ENCODE data around the gene C1QTNF8.

C1QTNF8 gene

DNA sequence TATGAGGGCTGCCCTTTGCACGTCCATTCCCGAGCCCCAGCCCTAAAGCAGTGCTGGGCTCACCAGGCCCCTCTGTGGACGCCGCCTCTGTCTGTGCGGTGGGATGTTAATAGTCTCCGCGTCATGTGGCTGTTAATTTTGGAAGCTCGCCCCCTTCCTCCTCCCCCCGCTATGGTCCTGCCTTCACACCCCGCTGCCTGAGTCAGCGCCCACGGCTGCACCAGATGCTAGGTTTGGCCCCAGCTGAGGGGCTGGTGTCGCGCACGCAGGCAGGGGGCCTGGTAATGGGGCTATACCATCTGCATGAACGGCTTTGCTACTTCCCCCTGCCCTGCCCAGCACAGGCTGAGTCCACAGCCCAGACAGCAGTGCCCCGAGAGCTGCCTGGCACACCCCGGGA is 27.6 kb downstream of the C1QTNF8 start:
- Histone ChIP-seq H2AFZ (ENCODE audit: low read depth, low read length) (no peak overlapping the region), H3K36me3 (ENCODE audit: insufficient read depth, low read length) (no peaks in the 10 kb centered on the region), H4K20me1 (ENCODE audit: insufficient read depth, low read length) (peaks cover 10% of the 10 kb centered on the region; the same call in 1 of the 2 replicates), H3K4me2 (ENCODE audit: insufficient read depth, low read length) (no peak overlapping the region), H3K9ac (ENCODE audit: low read depth, low read length) (no peak overlapping the region), H3K4me1 (ENCODE audit: insufficient read depth, low read length) (no peaks in the 10 kb centered on the region), H3K4me3 (ENCODE audit: low read depth in 1 of 2, low read length in 2 of 2) (no peak overlapping the region), H3K27me3 (ENCODE audit: insufficient read depth, low read length, poor library complexity) (no peaks in the 10 kb centered on the region), H3K27ac (ENCODE audit: low read length) (no peak overlapping the region), H3K79me2 (ENCODE audit: insufficient read depth, low read length) (no peaks in the 10 kb centered on the region), H3K9me3 (ENCODE audit: insufficient read depth, low read length, severe bottlenecking) (no peaks in the 10 kb centered on the region)
- DNase-seq (no peak), ATAC-seq (ENCODE audit: insufficient read depth, low read depth) (no peak)
- TF ChIP-seq, protein P1, sequence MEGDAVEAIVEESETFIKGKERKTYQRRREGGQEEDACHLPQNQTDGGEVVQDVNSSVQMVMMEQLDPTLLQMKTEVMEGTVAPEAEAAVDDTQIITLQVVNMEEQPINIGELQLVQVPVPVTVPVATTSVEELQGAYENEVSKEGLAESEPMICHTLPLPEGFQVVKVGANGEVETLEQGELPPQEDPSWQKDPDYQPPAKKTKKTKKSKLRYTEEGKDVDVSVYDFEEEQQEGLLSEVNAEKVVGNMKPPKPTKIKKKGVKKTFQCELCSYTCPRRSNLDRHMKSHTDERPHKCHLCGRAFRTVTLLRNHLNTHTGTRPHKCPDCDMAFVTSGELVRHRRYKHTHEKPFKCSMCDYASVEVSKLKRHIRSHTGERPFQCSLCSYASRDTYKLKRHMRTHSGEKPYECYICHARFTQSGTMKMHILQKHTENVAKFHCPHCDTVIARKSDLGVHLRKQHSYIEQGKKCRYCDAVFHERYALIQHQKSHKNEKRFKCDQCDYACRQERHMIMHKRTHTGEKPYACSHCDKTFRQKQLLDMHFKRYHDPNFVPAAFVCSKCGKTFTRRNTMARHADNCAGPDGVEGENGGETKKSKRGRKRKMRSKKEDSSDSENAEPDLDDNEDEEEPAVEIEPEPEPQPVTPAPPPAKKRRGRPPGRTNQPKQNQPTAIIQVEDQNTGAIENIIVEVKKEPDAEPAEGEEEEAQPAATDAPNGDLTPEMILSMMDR (IDR thresholded peaks at IDR 0.05; ENCODE audit: borderline replicate concordance, extremely low read depth, low read length, poor library complexity, severe bottlenecking) = no peak
- no peak for TF ChIP-seq EZH2 (IDR thresholded peaks at IDR 0.05; ENCODE audit: borderline replicate concordance, low read depth, low read length, severe bottlenecking)

DNA sequence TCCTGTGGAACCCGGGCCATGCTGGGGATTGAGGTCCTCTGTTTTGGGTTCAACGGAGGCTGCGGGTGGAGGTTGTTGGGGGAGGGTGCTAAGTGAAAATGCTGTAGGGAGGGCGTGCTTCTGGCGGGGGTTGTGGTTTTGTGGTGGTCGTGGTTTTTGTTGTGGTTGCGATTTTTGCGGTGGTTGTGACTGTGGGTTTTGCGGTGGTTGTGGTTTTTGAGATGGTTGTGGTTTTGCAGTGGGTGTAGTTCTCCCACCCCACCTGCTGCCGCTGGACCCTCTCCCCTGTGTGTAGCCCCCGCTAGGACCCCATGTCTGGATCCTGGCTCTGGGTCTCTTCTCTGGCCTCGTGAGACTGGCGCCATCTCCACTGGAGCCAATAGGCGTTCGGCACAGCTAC is 28.4 kb downstream of the C1QTNF8 start:
- no peak overlapping the region for H3K4me3 ChIP-seq (ENCODE audit: low read depth in 1 of 2, low read length in 2 of 2)
- no peak overlapping the region for H3K27ac ChIP-seq (ENCODE audit: low read length)
- no peaks in the 10 kb centered on the region for H3K27me3 ChIP-seq (ENCODE audit: insufficient read depth, low read length, poor library complexity)
- H3K79me2 ChIP-seq (ENCODE audit: insufficient read depth, low read length) = no peaks in the 10 kb centered on the region
- no peak overlapping the region for H3K9ac ChIP-seq (ENCODE audit: low read depth, low read length)
- DNase-seq (no peak), ATAC-seq (ENCODE audit: insufficient read depth, low read depth) (no peak)
- no peaks in the 10 kb centered on the region for H3K36me3 ChIP-seq (ENCODE audit: insufficient read depth, low read length)
- H4K20me1 ChIP-seq (ENCODE audit: insufficient read depth, low read length) = peaks cover 10% of the 10 kb centered on the region; the same call in 1 of the 2 replicates
- H3K4me2 ChIP-seq (ENCODE audit: insufficient read depth, low read length) = no peak overlapping the region
- H3K9me3 ChIP-seq (ENCODE audit: insufficient read depth, low read length, severe bottlenecking) = no peaks in the 10 kb centered on the region
- no peaks in the 10 kb centered on the region for H3K4me1 ChIP-seq (ENCODE audit: insufficient read depth, low read length)
- H2AFZ ChIP-seq (ENCODE audit: low read depth, low read length) = no peak overlapping the region
- TF ChIP-seq, protein P1 (IDR thresholded peaks at IDR 0.05; ENCODE audit: borderline replicate concordance, extremely low read depth, low read length, poor library complexity, severe bottlenecking) = no peak

DNA sequence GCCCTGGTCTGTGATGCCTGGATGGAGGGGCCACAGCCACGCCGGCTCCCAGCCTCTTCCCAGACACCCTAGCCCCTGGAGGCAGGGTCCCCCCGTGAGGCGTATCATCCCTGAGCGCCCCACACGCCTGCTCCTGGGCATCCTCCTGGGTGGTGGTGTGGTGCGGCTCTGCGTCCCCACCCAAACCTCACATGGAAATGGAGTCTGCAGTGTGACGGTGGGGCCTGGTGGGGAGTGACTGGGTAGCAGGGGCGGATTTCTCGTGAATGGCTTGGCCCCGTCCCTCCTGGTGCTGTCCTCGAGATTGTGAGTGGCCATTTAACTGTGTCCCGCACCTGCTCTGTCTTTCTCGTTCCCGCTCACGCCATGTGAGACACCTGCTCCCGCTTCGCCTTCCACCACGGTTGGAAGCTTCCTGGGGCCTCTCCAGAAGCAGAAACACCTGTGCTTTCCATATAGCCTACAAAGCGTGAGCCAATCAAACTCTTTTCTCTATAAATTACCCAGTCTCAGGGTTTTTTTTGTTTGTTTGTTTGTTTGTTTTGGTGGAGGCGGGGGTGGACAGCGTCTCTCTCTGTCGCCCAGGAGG is 29.4 kb downstream of the C1QTNF8 start:
- no peak overlapping the region for H3K4me2 ChIP-seq (ENCODE audit: insufficient read depth, low read length)
- no peak overlapping the region for H3K9ac ChIP-seq (ENCODE audit: low read depth, low read length)
- no peaks in the 10 kb centered on the region for H3K9me3 ChIP-seq (ENCODE audit: insufficient read depth, low read length, severe bottlenecking)
- no peak overlapping the region for H3K27ac ChIP-seq (ENCODE audit: low read length)
- DNase-seq (no peak), ATAC-seq (ENCODE audit: insufficient read depth, low read depth) (no peak)
- no peak overlapping the region for H3K4me3 ChIP-seq (ENCODE audit: low read depth in 1 of 2, low read length in 2 of 2)
- no peaks in the 10 kb centered on the region for H3K4me1 ChIP-seq (ENCODE audit: insufficient read depth, low read length)
- no peak overlapping the region for H2AFZ ChIP-seq (ENCODE audit: low read depth, low read length)
- H3K36me3 ChIP-seq (ENCODE audit: insufficient read depth, low read length) = no peaks in the 10 kb centered on the region
- H4K20me1 ChIP-seq (ENCODE audit: insufficient read depth, low read length) = peaks cover 10% of the 10 kb centered on the region; the same call in 1 of the 2 replicates
- no peaks in the 10 kb centered on the region for H3K27me3 ChIP-seq (ENCODE audit: insufficient read depth, low read length, poor library complexity)
- no peaks in the 10 kb centered on the region for H3K79me2 ChIP-seq (ENCODE audit: insufficient read depth, low read length)
- TF ChIP-seq, protein P1 (IDR thresholded peaks at IDR 0.05; ENCODE audit: borderline replicate concordance, extremely low read depth, low read length, poor library complexity, severe bottlenecking) = no peak
- no peak for TF ChIP-seq EZH2 (IDR thresholded peaks at IDR 0.05; ENCODE audit: borderline replicate concordance, low read depth, low read length, severe bottlenecking)

Measured in DND-41 (cell line).